Loucy (cell line): Measurements from ENCODE around the gene SLC16A5.

Source experiments
- H2AFZ ChIP-seq: fragments of 200-600 bp; sonication (generic); 2 replicates; pipeline ENCODE4 v1.6.0; 2016; ENCODE audit warnings: antibody characterized with exemption, mild to moderate bottlenecking, low read length, moderate library complexity
- H3F3A ChIP-seq: fragments of 200-600 bp; 2 replicates; pipeline ENCODE4 v1.6.0; 2016; ENCODE audit warnings: antibody characterized with exemption, low read depth, mild to moderate bottlenecking
- H3K27me3 ChIP-seq: fragments of 200-600 bp; sonication (generic); 2 replicates; pipeline ENCODE4 v1.6.1; 2014; ENCODE audit warnings: low read length, mild to moderate bottlenecking; ENCODE audit not compliant: insufficient read depth, poor library complexity, severe bottlenecking
- H3K36me3 ChIP-seq: fragments of 200-600 bp; sonication (generic); 2 replicates; pipeline ENCODE4 v1.6.1; 2016; ENCODE audit warnings: low read length; ENCODE audit not compliant: insufficient read depth
- H3K4me1 ChIP-seq: fragments of 200-600 bp; sonication (generic); 2 replicates; pipeline ENCODE4 v1.5.1; 2014; ENCODE audit warnings: low read length, mild to moderate bottlenecking; ENCODE audit not compliant: insufficient read depth, poor library complexity, severe bottlenecking
- H3K4me2 ChIP-seq: fragments of 200-600 bp; sonication (generic); 2 replicates; pipeline ENCODE4 v1.6.0; 2014; ENCODE audit warnings: antibody characterized with exemption, low read length, low read depth, mild to moderate bottlenecking; ENCODE audit not compliant: poor library complexity, severe bottlenecking
- H3K4me3 ChIP-seq: fragments of 200-600 bp; sonication (generic); 2 replicates; pipeline ENCODE4 v1.5.1; 2014; ENCODE audit warnings: low read length, mild to moderate bottlenecking, mixed read lengths; ENCODE audit not compliant: poor library complexity, severe bottlenecking
- H3K79me2 ChIP-seq: fragments of 200-600 bp; sonication (generic); 2 replicates; pipeline ENCODE4 v1.6.1; 2014; ENCODE audit warnings: low read length; ENCODE audit not compliant: insufficient read depth
- H3K9ac ChIP-seq: fragments of 200-600 bp; sonication (generic); 2 replicates; pipeline ENCODE4 v1.6.0; 2014; ENCODE audit warnings: mild to moderate bottlenecking, low read depth, low read length, moderate library complexity; ENCODE audit not compliant: poor library complexity, severe bottlenecking
- H3K9me2 ChIP-seq: fragments of 200-600 bp; sonication (generic); replicated peaks from 2 replicates; pipeline ENCODE4 v1.6.1; 2016; ENCODE audit warnings: low read depth, low read length, mixed read lengths
- H3K9me3 ChIP-seq: fragments of 200-600 bp; sonication (generic); 2 replicates; pipeline ENCODE4 v1.6.1; 2014; ENCODE audit warnings: mild to moderate bottlenecking, antibody characterized with exemption, low read length, low read depth; ENCODE audit not compliant: insufficient read depth
- H4K20me1 ChIP-seq: fragments of 200-600 bp; sonication (generic); 2 replicates; pipeline ENCODE4 v1.6.0; 2014; ENCODE audit warnings: antibody characterized with exemption, low read length, mild to moderate bottlenecking; ENCODE audit not compliant: insufficient read depth, poor library complexity, severe bottlenecking
- CTCF ChIP-seq: fragments of 200-600 bp; sonication (generic); conservative IDR thresholded peaks from 2 replicates; pipeline ENCODE4 v1.5.1; 2014; ENCODE audit warnings: mild to moderate bottlenecking, antibody characterized with exemption, low read length
- EZH2phosphoT487 ChIP-seq: fragments of 200-600 bp; IDR thresholded peaks from 2 replicates; pipeline ENCODE4 v1.6.1; 2018; ENCODE audit warnings: antibody characterized with exemption, mild to moderate bottlenecking, moderate library complexity, borderline replicate concordance

Gene SLC16A5

DNA sequence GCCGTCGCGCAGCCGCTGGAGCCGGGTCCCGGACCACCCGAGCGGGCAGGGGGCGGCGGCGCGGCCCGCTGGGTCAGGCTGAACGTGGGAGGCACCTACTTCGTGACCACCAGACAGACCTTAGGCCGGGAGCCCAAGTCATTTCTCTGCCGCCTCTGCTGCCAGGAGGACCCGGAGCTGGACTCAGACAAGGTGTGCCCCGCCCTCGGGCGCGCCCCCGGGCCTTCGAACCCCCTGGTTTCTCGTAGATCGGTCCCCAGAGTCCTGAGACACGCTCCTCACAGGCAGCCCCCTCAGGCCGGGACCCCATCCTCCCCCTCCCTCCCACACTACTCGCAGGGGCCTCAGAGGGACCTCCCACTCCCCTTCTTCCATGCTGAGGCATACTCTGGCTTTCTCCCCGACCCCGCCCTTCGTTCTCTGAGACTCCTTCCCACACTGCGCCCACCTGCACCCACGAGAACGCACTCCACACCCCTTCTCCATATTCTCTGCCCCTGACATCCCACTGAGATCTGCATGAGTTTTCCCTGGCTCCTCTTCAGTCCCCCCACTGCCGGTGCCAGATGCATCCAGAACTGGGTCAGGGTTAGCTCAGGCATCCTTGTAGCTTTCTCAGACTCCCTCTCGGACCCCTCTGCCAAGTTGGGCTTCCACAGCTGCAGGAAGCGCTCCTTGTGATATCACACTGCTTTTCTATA is 40.2 kb upstream of the SLC16A5 start:
- Histone ChIP-seq H3K36me3 (0 out of 2 replicates have a peak, but pooled peaks cover 5% of the 10 kb centered on the region), H3K79me2 (peaks cover 38% of the 10 kb centered on the region)

GRCh38 chr17:75048249-75048878 is 39.4 kb upstream of the SLC16A5 start:
- peak overlapping the region; percentile 96 for H3K4me2 ChIP-seq
- TF ChIP-seq CTCF = no peak
- no peak for TF ChIP-seq EZH2phosphoT487
- peaks cover 10% of the 10 kb centered on the region; the same call in 1 of the 2 replicates for H3K36me3 ChIP-seq
- peaks cover 38% of the 10 kb centered on the region for H3K79me2 ChIP-seq
- H3K4me1 ChIP-seq = peaks cover 23% of the 10 kb centered on the region
- no peak overlapping the region for H2AFZ ChIP-seq
- peaks cover 3% of the 10 kb centered on the region for H4K20me1 ChIP-seq
- H3K4me3 ChIP-seq = peak overlapping the region; percentile 88
- no peaks in the 10 kb centered on the region for H3K27me3 ChIP-seq
- H3K9me3 ChIP-seq = no peaks in the 10 kb centered on the region
- peak overlapping the region; percentile 87 for H3K9ac ChIP-seq
- H3F3A ChIP-seq = no peaks in the 10 kb centered on the region
- H3K9me2 ChIP-seq = no peaks in the 10 kb centered on the region

More for the DNA sequence above, 40.2 kb upstream of the SLC16A5 start:
- peak overlapping the region; percentile 87 for H3K9ac ChIP-seq
- peaks cover 23% of the 10 kb centered on the region for H3K4me1 ChIP-seq
- H3K4me3 ChIP-seq = peak overlapping the region; percentile 88
- no peak for TF ChIP-seq CTCF
- no peak for TF ChIP-seq EZH2phosphoT487
- H3K9me3 ChIP-seq = no peaks in the 10 kb centered on the region
- H3K9me2 ChIP-seq = no peaks in the 10 kb centered on the region
- H3F3A ChIP-seq = no peaks in the 10 kb centered on the region
- peaks cover 3% of the 10 kb centered on the region for H4K20me1 ChIP-seq
- H3K4me2 ChIP-seq = peak overlapping the region; percentile 96
- H2AFZ ChIP-seq = peak overlapping the region; percentile 9; the same call in 1 of the 2 replicates
- no peaks in the 10 kb centered on the region for H3K27me3 ChIP-seq

DNA sequence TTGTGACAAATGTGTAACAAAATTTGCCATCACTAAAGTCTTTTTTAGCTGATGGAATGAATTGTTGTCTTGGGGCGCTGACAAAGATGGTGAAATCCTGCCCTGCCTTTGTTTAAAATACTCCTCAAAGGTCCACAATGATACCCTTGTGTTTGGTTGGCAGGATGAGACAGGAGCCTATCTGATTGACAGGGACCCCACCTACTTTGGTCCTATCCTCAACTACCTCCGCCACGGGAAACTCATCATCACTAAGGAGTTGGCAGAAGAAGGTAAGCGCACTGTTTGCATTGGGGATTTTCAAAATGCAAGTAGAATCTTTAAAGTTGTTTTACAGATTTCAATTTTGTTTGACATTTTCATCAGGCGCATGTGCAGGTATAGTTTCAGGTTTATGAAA is 38.7 kb upstream of the SLC16A5 start:
- Histone ChIP-seq H3K9me3 (no peaks in the 10 kb centered on the region), H3K4me3 (peak overlapping the region; percentile 88), H3K4me1 (peaks cover 23% of the 10 kb centered on the region), H4K20me1 (peaks cover 3% of the 10 kb centered on the region), H3K9ac (peak overlapping the region; percentile 87), H3K4me2 (peak overlapping the region; percentile 96), H3K79me2 (peaks cover 38% of the 10 kb centered on the region), H3F3A (no peaks in the 10 kb centered on the region), H3K9me2 (no peaks in the 10 kb centered on the region), H3K36me3 (peaks cover 16% of the 10 kb centered on the region; the same call in 1 of the 2 replicates), H2AFZ (no peak overlapping the region), H3K27me3 (no peaks in the 10 kb centered on the region)
- no peak for TF ChIP-seq EZH2phosphoT487
- no peak for TF ChIP-seq CTCF
